Hepatocyte (in vitro differentiated cells): Measurements from ENCODE around the gene PER1. TPM values are rescaled to one million over a fixed set of nuclear protein-coding genes. Genes with fewer than 3 reads are reported as not detected.

ENCODE experiments used
- DNase-seq: peaks from one replicate; pipeline ENCODE4 v3.0.0-alpha.2; 2016; ENCODE audit warnings: low spot score
- H2AFZ ChIP-seq: fragments of 200-600 bp; sonication (generic); 2 replicates; pipeline ENCODE4 v1.6.0; 2016; ENCODE audit warnings: antibody characterized with exemption, mild to moderate bottlenecking
- H3K27ac ChIP-seq: fragments of 200-600 bp; sonication (generic); 2 replicates; pipeline ENCODE4 v1.5.1; 2016; ENCODE audit warnings: mild to moderate bottlenecking
- H3K27me3 ChIP-seq: fragments of 200-600 bp; sonication (generic); 2 replicates; pipeline ENCODE4 v1.6.1; 2016
- H3K36me3 ChIP-seq: fragments of 200-600 bp; sonication (generic); replicated peaks from 2 replicates; pipeline ENCODE4 v1.5.1; 2016; ENCODE audit warnings: low read depth; ENCODE audit not compliant: insufficient read depth
- H3K4me1 ChIP-seq: fragments of 200-600 bp; sonication (generic); 2 replicates; pipeline ENCODE4 v1.5.1; 2016; ENCODE audit warnings: mild to moderate bottlenecking, moderate library complexity; ENCODE audit not compliant: insufficient read depth
- H3K4me2 ChIP-seq: fragments of 200-600 bp; sonication (generic); 2 replicates; pipeline ENCODE4 v1.6.0; 2016
- H3K4me3 ChIP-seq: fragments of 200-600 bp; sonication (generic); 2 replicates; pipeline ENCODE4 v1.5.1; 2016; ENCODE audit warnings: mild to moderate bottlenecking
- H3K79me2 ChIP-seq: fragments of 200-600 bp; sonication (generic); 2 replicates; pipeline ENCODE4 v1.6.0; 2017; ENCODE audit warnings: mild to moderate bottlenecking
- H3K9me2 ChIP-seq: fragments of 200-600 bp; sonication (generic); replicated peaks from 2 replicates; pipeline ENCODE4 v1.6.0; 2017; ENCODE audit warnings: mild to moderate bottlenecking; ENCODE audit not compliant: insufficient read depth
- H3K9me3 ChIP-seq: fragments of 200-600 bp; sonication (generic); 2 replicates; pipeline ENCODE4 v1.5.1; 2016; ENCODE audit warnings: low read depth, mild to moderate bottlenecking
- H4K20me1 ChIP-seq: fragments of 200-600 bp; sonication (generic); 2 replicates; pipeline ENCODE4 v1.6.0; 2016; ENCODE audit warnings: mild to moderate bottlenecking; ENCODE audit not compliant: insufficient read depth, poor library complexity, severe bottlenecking
- EZH2 ChIP-seq: fragments of 200-600 bp; sonication (generic); IDR thresholded peaks from 2 replicates; pipeline ENCODE4 v1.6.1; 2016; ENCODE audit warnings: antibody characterized with exemption, mild to moderate bottlenecking, borderline replicate concordance
- EZH2phosphoT487 ChIP-seq: fragments of 200-600 bp; sonication (generic); IDR thresholded peaks from one replicate; pipeline ENCODE4 v1.6.1; 2018; ENCODE audit warnings: antibody characterized with exemption, mild to moderate bottlenecking, low read depth, moderate library complexity; ENCODE audit not compliant: unreplicated experiment, severe bottlenecking
- WGBS: methylation state at CpG from one replicate; pipeline ENCODE4 v1.1.6; 2016; ENCODE audit warnings: low lambda C conversion rate; ENCODE audit errors: missing lambda C conversion rate; 5-methylcytosine and 5-hydroxymethylcytosine counted together
- polyA plus RNA-seq: library from polyadenylated mRNA; unstranded; fragments of >200 nt; fragmentation: Nextera tagmentation; extraction: Ambion mirVana; gene quantifications from 2 replicates; pipeline ENCODE4 v1.2.1, GENCODE V29; 2016
- total RNA-seq: library from RNA; depleted of rRNA; stranded (reverse); fragments of >200 nt; gene quantifications from 2 replicates; pipeline ENCODE4 v1.2.3, GENCODE V29; 2014
- TF ChIP-seq, protein P1 (sequence below): fragments of 200-600 bp; sonication (generic); IDR thresholded peaks from 2 replicates; pipeline ENCODE4 v1.5.1; 2016; ENCODE audit warnings: antibody characterized with exemption, mild to moderate bottlenecking; ENCODE audit not compliant: poor library complexity

Gene PER1
- total and polyA plus RNA-seq, 2 experiments from 2014 or later, result 36.5 to 107 TPM

DNA sequence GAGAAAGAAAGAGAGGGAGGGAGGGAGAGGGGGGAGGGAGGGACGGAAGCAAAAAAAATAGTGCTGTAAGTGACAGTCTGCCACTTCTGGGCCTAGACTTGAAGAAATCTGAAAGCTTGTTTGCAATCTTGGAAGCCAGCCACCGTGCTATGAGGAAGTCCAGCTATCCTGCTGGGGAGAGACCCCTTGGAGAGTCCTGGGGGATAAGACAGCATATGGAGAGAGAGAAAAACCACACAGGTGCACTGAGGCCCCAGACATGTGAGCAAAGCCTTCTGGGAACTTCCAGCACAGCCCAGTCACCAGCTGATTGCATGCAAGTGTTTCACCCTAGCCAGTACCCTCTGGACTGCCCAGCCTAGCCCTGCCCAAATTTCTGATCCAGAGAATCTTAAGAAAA is 52.1 kb downstream of the PER1 start:
- TF ChIP-seq, protein P1, sequence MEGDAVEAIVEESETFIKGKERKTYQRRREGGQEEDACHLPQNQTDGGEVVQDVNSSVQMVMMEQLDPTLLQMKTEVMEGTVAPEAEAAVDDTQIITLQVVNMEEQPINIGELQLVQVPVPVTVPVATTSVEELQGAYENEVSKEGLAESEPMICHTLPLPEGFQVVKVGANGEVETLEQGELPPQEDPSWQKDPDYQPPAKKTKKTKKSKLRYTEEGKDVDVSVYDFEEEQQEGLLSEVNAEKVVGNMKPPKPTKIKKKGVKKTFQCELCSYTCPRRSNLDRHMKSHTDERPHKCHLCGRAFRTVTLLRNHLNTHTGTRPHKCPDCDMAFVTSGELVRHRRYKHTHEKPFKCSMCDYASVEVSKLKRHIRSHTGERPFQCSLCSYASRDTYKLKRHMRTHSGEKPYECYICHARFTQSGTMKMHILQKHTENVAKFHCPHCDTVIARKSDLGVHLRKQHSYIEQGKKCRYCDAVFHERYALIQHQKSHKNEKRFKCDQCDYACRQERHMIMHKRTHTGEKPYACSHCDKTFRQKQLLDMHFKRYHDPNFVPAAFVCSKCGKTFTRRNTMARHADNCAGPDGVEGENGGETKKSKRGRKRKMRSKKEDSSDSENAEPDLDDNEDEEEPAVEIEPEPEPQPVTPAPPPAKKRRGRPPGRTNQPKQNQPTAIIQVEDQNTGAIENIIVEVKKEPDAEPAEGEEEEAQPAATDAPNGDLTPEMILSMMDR, result no peak
- TF ChIP-seq EZH2phosphoT487, result no peak
- no peak for TF ChIP-seq EZH2
- H3K79me2 ChIP-seq, result no peaks in the 10 kb centered on the region
- H3K27me3 ChIP-seq, result no peaks in the 10 kb centered on the region
- no peaks in the 10 kb centered on the region for H3K4me1 ChIP-seq
- no peak overlapping the region for H3K4me2 ChIP-seq
- H3K4me3 ChIP-seq, result no peak overlapping the region
- no peak overlapping the region for H2AFZ ChIP-seq
- H4K20me1 ChIP-seq, result no peaks in the 10 kb centered on the region
- H3K9me3 ChIP-seq, result no peaks in the 10 kb centered on the region
- no peaks in the 10 kb centered on the region for H3K36me3 ChIP-seq
- H3K9me2 ChIP-seq, result no peaks in the 10 kb centered on the region
- H3K27ac ChIP-seq, result no peak overlapping the region
- WGBS, result 50% methylated on average over 1 of the region's 2 CpGs
- no peak for DNase-seq

DNA sequence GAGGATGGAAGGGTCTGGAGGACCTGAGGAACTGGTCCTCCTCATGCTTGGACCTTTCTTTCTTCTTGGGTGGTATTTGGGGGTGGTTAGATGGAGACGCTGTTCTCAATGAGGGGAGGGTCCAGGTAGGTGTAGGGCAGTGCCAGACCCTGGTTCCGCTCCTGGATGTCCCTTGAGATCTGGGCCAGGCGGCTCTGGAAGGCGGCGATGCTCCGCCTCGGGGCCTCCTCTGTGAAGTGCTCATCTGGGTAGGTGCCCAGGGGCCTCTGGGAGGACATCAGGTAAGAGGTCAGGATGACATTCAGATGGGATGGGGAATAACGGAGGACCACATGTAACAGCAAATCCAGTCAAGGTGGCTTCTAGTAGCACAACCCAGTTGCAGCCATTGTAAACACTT is 55.7 kb downstream of the PER1 start:
- Histone ChIP-seq H4K20me1 (no peaks in the 10 kb centered on the region), H3K27ac (no peak overlapping the region), H3K9me3 (no peaks in the 10 kb centered on the region), H3K9me2 (no peaks in the 10 kb centered on the region), H3K4me3 (no peak overlapping the region), H2AFZ (no peak overlapping the region), H3K79me2 (no peaks in the 10 kb centered on the region), H3K36me3 (no peaks in the 10 kb centered on the region), H3K27me3 (no peaks in the 10 kb centered on the region), H3K4me1 (no peaks in the 10 kb centered on the region), H3K4me2 (no peak overlapping the region)
- 87% methylated on average over 8 of the region's 8 CpGs for WGBS
- no peak for DNase-seq
- TF ChIP-seq, protein P1, result no peak
- TF ChIP-seq EZH2, result no peak
- TF ChIP-seq EZH2phosphoT487, result no peak

DNA sequence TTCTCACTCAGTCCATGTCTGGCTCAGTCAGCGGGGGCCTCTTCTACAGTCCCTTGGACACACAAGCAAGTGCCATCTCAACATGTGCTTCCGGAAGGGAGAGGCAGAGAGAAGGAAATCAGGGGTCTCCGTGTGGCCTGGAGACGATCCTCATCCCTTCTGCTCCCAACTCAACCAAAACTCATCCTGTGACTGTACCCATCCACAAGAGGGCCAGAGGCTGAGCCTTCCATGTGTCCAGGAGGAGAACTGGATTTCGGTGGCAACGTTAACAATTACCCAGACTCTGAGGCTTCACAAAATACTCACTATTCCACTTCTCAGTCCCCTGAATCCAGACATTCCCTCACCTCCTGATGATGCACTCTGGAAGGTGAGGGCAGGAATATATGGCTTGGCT is 56.8 kb downstream of the PER1 start:
- Histone ChIP-seq H3K27me3 (peaks cover 10% of the 10 kb centered on the region), H3K4me2 (no peak overlapping the region), H3K36me3 (no peaks in the 10 kb centered on the region), H3K4me1 (no peaks in the 10 kb centered on the region), H4K20me1 (no peaks in the 10 kb centered on the region), H3K9me3 (no peaks in the 10 kb centered on the region), H2AFZ (no peak overlapping the region), H3K4me3 (no peak overlapping the region), H3K79me2 (no peaks in the 10 kb centered on the region), H3K27ac (no peak overlapping the region), H3K9me2 (no peaks in the 10 kb centered on the region)
- DNase-seq, result no peak
- TF ChIP-seq, protein P1, result no peak
- TF ChIP-seq EZH2, result no peak
- TF ChIP-seq EZH2phosphoT487, result no peak
- 68% methylated on average over 6 of the region's 6 CpGs for WGBS
